ENCODE results near the gene SLC16A7. TPM values are rescaled to one million over a fixed set of nuclear protein-coding genes. Genes with fewer than 3 reads are reported as not detected.

SLC16A7 gene
- total RNA-seq, result 16.2 TPM

GRCh38 chr12:59595883-59596540, at the start of gene SLC16A7:
Gene SLC16A7 (plus strand): TSS chr12:59596029. CDS start chr12:59704802, 108,773 bp downstream.
- DNase-seq (ENCODE audit: low read depth in 2 of 3, low spot score in 2 of 3), result peak; percentile 60 to 96 (median 91)

DNA sequence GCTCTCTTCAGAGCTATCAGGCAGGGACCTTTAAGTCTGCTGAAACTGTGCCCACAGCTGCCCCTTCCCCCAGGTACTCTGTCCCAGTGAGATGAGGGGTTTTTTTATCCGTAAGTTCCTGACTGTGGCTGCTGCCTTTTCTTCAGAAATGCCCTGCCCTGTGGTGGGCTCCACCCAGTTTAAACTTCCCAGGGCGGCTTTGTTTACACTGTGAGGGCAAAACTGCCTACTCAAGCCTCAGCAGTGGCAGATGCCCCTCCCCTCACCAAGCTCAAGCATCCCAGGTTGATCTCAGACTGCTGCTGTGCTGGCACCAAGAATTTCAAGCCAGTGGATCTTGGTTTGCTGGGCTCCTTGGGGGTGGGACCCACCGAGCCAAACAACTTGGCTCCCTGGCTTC, 46.9 kb upstream of the SLC16A7 start:
- DNase-seq (ENCODE audit: low read depth in 2 of 3, low spot score in 2 of 3), result no peak

DNA sequence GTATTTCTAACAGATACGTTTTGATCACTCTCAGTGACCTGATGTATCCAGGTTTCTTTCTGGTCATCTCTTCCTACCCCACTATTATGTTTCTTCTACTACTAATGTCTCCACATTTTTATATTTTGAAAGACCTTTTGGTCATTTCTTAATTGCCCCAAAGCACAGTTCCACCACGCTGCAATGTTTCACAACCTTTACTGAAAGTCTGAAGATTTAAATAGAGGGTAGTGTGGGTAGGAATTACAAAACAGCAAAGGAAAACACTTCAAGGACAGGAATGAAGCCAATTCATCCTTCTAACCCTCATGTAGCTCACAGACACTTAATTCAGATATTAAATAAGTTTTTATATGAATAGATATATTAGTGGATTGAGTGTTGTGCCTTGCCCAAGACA, 36.1 kb upstream of the SLC16A7 start:
- DNase-seq (ENCODE audit: low read depth in 2 of 3, low spot score in 2 of 3), result no peak

GRCh38 chr12:59570145-59570544, 25.7 kb upstream of the SLC16A7 start:
- DNase-seq (ENCODE audit: low read depth in 2 of 3, low spot score in 2 of 3), result no peak

DNA sequence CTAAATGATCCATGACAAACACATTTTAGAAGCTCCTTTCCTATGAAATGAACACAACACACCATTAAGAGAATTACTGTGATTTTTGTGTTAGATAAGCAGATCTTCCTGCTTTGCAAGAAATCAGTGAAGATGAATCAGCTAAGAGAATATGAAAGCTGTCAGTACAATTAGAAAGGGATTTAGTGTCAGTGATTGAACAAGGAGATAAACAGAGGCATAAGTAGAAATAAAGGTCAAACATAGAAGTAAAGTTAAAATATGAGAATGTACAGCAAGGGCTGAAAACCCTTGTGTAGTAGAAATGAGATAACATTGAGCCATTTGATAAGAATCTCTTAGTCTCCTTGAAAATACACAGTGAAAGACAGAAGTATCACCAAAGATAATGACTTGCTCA, 21.4 kb upstream of the SLC16A7 start:
- DNase-seq (ENCODE audit: low read depth in 2 of 3, low spot score in 2 of 3), result no peak

- DNase-seq (ENCODE audit: low read depth in 2 of 3, low spot score in 2 of 3), result no peak
Observed at GRCh38 chr12:59575826-59576225, 20.0 kb upstream of the SLC16A7 start.

DNA sequence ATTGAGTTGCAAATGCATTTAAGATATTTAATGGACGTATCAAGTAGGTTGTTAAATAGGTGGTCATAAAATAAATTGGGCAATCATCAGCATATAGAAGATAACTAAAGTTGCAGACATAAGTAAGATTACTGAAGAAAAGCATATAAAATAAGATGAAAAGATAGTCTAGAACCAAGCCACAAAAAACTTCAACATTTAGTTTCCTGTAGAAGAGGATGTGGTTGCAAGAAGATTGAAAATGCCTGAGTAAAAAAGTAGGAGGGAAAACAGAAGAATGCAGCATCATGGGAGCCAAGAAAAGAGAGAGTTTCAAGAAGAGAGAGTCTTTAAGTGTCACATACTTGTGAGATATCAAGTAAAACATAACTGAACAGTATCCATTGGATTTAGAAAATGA, 17.6 kb upstream of the SLC16A7 start:
- no peak for DNase-seq (ENCODE audit: low read depth in 2 of 3, low spot score in 2 of 3)

GRCh38 chr12:59579631-59580030, 16.2 kb upstream of the SLC16A7 start:
- no peak for DNase-seq (ENCODE audit: low read depth in 2 of 3, low spot score in 2 of 3)

DNA sequence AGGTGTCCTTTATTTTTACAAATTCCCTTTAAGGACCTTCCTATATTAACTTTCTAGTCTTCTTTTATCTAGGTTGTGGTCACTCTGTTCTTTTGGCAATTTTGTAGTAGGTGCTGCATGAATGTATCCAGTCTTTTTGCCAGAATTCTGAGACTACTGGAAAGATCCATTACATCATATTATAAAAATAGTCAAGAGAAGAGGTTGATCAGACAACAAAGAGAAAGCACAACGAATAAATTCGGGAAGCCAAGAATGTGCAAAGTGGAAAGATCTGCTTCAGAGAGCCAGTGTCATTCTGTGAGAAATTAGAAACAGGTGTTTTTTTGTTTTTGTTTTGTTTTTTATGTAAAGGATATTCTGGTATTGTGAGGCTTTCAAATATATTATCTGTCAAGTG, 15.8 kb upstream of the SLC16A7 start:
- DNase-seq (ENCODE audit: low read depth in 2 of 3, low spot score in 2 of 3), result no peak

DNA sequence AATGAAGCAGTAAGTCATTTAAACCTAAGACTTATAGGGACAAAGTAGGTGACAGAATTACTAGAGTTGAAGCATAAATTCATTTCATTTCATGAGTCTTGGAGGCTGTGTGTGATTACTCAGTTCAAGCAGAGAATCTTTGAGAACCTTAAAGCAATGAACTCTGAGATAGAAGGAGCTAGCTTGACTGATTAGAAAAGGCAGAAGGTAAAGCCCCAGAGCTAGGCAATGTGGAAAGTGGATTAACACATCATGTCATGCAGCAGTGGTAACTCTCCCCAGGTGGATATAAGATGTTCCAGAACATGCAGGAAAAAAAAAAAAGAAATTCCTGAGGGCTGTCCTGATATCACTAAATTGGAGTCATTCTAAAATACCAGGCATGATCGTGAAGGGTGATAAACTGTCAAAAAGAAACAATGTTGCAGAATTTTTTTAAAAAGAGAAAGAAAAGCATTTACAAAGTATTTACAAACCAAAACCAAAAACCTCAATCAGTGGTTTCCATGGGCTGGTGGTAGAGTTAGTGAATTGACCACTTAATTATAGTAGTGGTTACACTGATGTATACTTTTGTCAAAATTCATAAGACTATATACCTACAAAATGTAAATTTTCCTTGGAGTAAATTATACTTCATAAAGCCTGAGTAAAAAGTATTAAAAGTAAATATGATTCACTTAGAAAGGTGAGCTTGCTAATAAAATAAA, 12.7 kb upstream of the SLC16A7 start:
- no peak for DNase-seq (ENCODE audit: low read depth in 2 of 3, low spot score in 2 of 3)

DNA sequence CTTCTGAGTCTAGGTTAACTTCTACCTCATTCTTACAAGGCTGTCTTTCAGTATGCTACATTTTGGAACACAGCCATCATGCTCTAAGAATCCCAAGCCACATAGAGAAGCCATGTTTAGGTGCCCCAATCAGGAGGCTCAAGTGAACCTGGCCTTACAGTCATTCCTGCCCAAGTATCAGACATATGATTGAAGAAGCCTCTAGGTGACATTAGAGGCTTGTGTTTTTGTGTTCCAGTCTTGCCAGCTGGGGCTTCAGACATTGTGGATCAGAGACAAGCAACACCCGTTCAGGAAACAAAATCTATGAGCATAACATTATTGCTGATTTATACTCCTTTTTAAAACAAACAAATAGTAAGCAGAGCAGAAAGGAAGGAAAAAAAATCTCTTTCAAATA, 8.1 kb upstream of the SLC16A7 start:
- DNase-seq (ENCODE audit: low read depth in 2 of 3, low spot score in 2 of 3), result no peak

DNA sequence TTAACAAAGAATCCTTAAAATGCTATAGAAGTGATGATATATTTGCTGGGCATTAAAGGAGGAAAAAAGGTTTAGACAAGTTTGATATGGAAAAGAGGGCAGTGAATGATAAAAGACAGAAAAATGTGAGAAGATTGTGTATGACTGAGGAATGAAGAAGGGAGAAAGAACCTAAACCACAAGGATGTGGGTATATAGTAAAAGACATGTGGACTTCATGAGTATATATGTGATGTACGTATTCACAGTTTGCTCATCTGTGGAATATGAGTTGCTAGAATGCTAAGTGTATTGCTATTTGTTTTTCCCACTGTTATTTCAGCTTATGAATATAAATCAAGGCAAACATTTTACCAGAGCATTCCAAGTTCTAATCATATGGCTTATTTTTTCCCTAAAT, 2.1 kb upstream of the SLC16A7 start:
- DNase-seq (ENCODE audit: low read depth in 2 of 3, low spot score in 2 of 3), result no peak

DNA sequence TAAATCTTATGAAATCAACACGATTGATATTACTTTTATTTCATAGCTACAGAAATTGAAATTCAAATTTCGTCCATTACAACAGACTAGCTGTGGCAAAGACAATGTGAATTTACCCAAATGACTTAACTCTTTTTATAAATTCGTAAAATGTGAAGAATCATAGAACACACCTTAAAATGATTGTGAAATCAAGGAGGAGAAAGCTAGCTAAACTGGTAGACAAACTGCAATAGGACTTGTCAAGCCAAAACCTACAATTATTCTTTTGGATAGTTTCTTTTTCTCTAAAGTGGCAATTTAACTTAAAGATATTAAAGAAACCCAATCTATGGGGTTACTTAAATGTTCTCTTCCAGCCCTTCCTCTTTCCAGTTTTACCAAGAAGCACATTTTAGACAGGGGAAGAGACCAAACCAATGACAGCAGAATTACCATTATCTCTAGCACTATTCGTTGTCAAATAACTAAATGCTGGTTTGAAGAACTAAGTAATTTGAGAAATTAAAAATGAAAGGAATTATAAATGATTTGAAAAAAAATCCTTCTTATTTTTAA, 807 bp upstream of the SLC16A7 start:
- DNase-seq (ENCODE audit: low read depth in 2 of 3, low spot score in 2 of 3), result peak in 1 of 3 donors; percentile 30

DNA sequence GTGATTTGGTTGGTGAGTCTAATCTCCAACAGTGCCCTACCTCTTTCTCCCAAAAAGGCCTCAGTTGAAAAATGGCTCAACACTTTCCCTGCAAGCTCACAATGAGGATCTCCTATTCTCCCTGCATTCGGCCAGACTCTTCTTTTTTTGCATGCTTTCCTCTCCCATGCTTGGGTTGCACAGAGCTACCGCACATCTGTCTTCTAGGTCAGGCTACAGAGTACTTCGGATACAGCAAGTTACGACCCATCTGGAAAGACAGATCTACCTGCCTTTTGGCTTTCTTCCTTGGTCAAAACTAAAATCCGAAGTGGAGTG, 305 bp upstream of the SLC16A7 start:
- DNase-seq (ENCODE audit: low read depth in 2 of 3, low spot score in 2 of 3), result no peak

- DNase-seq (ENCODE audit: low read depth in 2 of 3, low spot score in 2 of 3), result peak; percentile 28 to 75 (median 53)
Observed at GRCh38 chr12:59597385-59597781, 1.6 kb downstream of the SLC16A7 start.

GRCh38 chr12:59600171-59600570, 4.3 kb downstream of the SLC16A7 start:
- DNase-seq (ENCODE audit: low read depth in 2 of 3, low spot score in 2 of 3), result peak in 2 of 3 donors; percentile 28 to 61

DNA sequence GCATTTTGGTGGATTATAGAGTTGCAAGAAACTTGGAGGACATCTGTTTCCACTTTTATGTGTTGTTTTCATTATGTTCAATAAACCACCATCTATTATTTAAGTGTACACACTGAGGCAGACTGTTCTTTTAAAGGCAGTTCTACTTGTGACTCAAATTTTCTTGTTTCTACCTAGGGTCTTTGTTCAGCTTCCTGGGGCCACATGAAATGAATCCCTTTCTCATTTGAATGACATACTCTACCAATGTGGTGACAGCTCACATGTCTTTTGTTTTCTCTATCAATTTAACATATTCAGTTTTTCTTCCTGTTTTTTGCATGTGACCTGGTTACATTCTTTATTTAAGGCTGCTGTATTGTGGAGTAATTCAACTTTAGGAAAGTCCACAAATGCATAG, 7.9 kb downstream of the SLC16A7 start:
- DNase-seq (ENCODE audit: low read depth in 2 of 3, low spot score in 2 of 3), result no peak

DNA sequence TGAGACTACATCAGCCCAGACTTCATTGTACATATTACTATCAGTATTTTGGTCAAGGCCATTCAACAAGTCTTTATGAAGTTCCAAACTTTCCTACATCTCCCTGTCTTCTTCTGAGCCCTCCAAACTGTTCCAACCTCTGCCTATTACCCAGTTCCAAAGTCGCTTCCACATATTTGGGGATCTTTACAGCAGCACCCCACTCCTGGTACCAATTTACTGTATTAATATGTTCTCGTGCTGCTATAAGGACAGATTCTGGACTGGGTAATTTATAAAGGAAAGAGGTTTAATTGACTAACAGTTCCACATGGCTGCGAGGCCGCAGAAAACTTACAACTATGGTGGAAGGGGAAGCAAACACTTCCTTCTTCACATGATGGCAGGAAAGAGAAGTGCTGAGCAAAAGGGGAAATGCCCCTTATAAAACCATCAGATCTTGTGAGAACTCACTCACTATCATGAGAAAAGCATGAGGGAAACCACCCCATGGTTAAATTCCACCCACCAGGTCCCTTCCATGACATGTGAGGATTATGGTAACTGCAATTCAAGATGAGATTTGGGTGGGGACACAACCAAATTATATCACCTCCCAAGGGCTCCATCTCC, 17.1 kb downstream of the SLC16A7 start:
- DNase-seq (ENCODE audit: low read depth in 2 of 3, low spot score in 2 of 3), result peak in 1 of 3 donors; percentile 7

DNA sequence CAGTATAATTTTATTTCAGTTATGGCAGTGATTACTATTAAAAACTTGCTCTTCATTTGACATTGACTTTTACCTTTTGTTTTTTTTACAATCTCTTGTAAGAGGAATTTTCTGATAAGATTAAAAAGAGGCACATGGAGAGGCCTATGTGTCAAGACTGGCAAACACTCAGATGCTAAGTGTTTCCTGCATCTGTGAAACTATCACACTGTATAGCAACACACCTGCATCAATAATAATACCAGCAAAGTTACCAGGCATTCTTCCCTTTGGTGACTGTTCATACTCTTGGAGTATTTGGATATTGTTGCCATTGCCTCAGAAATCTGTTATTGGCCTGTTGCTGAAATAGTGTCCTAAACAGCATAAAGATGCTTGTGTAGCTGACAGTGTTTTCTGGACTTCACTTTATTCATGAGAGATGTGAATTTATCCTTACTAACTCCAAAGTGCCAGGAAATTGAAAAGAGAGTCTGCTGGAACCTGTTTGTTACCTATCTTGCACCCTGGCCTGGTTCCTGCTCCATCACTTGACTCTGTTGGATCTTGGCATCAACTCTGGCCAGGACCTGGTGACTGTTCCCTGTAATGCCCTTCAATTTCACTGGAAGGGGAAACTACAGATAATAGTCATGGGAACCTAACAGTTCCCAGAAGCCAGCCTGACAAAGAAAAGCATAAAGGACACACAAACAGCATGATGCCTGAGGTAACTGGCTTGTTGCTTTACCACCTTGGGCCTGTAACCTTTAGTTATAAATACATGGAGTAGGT, 19.8 kb downstream of the SLC16A7 start:
- DNase-seq (ENCODE audit: low read depth in 2 of 3, low spot score in 2 of 3), result no peak

GRCh38 chr12:59619461-59620240, 23.8 kb downstream of the SLC16A7 start:
- DNase-seq (ENCODE audit: low read depth in 2 of 3, low spot score in 2 of 3), result no peak

Data from hematopoietic multipotent progenitor cell (in vitro differentiated cells).